ENCODE measurements around the gene PTPN23. TPM values are rescaled to one million over a fixed set of nuclear protein-coding genes. Genes with fewer than 3 reads are reported as not detected.

Gene PTPN23
- total and polyA plus RNA-seq, 4 experiments from 2014 or later: 0.46 to 53.9 (median 27.2) TPM

- H3K9me3 Mint-ChIP-seq: peaks cover 0 to 2% (median 0%) of the 10 kb centered on the region in 8 donors
- H3K36me3 Mint-ChIP-seq: peaks cover 11 to 40% of the 10 kb centered on the region in 2 donors
- Histone ChIP-seq H3K36me3 (ENCODE audit: insufficient read depth, low read length) (peaks cover 60% of the 10 kb centered on the region), H3K9me3 (ENCODE audit: control insufficient read depth in 1 of 2, low read length in 2 of 2) (no peaks in the 10 kb centered on the region), H3K4me3 (ENCODE audit: low read length in 2 of 2) (no peak overlapping the region), H3K27me3 (ENCODE audit: insufficient read depth, low read length) (no peaks in the 10 kb centered on the region), H3K27ac (ENCODE audit: low read depth, low read length) (no peak overlapping the region), H3K4me1 (ENCODE audit: insufficient read depth, low read length) (no peaks in the 10 kb centered on the region)
- intact Hi-C loops (cut with micrococcal nuclease): no loop called here
- H3K4me3 Mint-ChIP-seq: no peak overlapping the region
- peaks cover 0 to 5% (median 1%) of the 10 kb centered on the region in 4 donors for H3K4me1 Mint-ChIP-seq
- H3K27me3 Mint-ChIP-seq: no peaks in the 10 kb centered on the region
- ChIA-PET POLR2A (ENCODE audit: partially characterized antibody) (interaction anchor here (1.0 kb wide), 1 partner anchor 34 kb away, joined by 3 read pairs; no protein-coding TSS in a partner anchor), CTCF (ENCODE audit: partially characterized antibody) (interaction anchor here (1.5 kb wide), 1 partner anchor 12 kb away, joined by 4 read pairs; no protein-coding TSS in a partner anchor)
- no peak overlapping the region for H3K27ac Mint-ChIP-seq
- DNase-seq: no peak
Observed at GRCh38 chr3:47409284-47409683, 28.5 kb downstream of the PTPN23 start.

- no peaks in the 10 kb centered on the region for H3K27me3 ChIP-seq (ENCODE audit: insufficient read depth, low read length)
- peaks cover 65% of the 10 kb centered on the region for H3K36me3 ChIP-seq (ENCODE audit: insufficient read depth, low read length)
- no peaks in the 10 kb centered on the region for H3K9me3 ChIP-seq (ENCODE audit: control insufficient read depth in 1 of 2, low read length in 2 of 2)
- DNase-seq: no peak
- no peaks in the 10 kb centered on the region for H3K4me1 ChIP-seq (ENCODE audit: insufficient read depth, low read length)
- Mint-ChIP-seq H3K9me3 (peaks cover 0 to 2% (median 0%) of the 10 kb centered on the region in 8 donors), H3K27ac (peak overlapping the region in 1 of 7 donors; percentile 53), H3K36me3 (peaks cover 11 to 43% of the 10 kb centered on the region in 2 donors), H3K27me3 (no peaks in the 10 kb centered on the region), H3K4me1 (peaks cover 0 to 5% (median 1%) of the 10 kb centered on the region in 4 donors), H3K4me3 (no peak overlapping the region)
- intact Hi-C loops (cut with micrococcal nuclease): no loop called here
- ChIA-PET CTCF (ENCODE audit: partially characterized antibody) (interaction anchor here (1.5 kb wide), 1 partner anchor 11 kb away, joined by 4 read pairs; no protein-coding TSS in a partner anchor), POLR2A (ENCODE audit: partially characterized antibody) (interaction anchor here (1.0 kb wide), 1 partner anchor 35 kb away, joined by 3 read pairs; no protein-coding TSS in a partner anchor)
- no peak overlapping the region for H3K27ac ChIP-seq (ENCODE audit: low read depth, low read length)
- no peak overlapping the region for H3K4me3 ChIP-seq (ENCODE audit: low read length in 2 of 2)
Observed at GRCh38 chr3:47409688-47410416, 29.0 kb downstream of the PTPN23 start.

- no peak for DNase-seq
- Mint-ChIP-seq H3K9me3 (peaks cover 0 to 2% (median 0%) of the 10 kb centered on the region in 8 donors), H3K4me1 (peaks cover 0 to 5% (median 1%) of the 10 kb centered on the region in 4 donors), H3K27me3 (no peaks in the 10 kb centered on the region), H3K4me3 (no peak overlapping the region), H3K36me3 (peaks cover 11 to 48% of the 10 kb centered on the region in 2 donors), H3K27ac (no peak overlapping the region)
- Histone ChIP-seq H3K27me3 (ENCODE audit: insufficient read depth, low read length) (no peaks in the 10 kb centered on the region), H3K4me1 (ENCODE audit: insufficient read depth, low read length) (no peaks in the 10 kb centered on the region), H3K4me3 (ENCODE audit: low read length in 2 of 2) (no peak overlapping the region), H3K9me3 (ENCODE audit: control insufficient read depth in 1 of 2, low read length in 2 of 2) (no peaks in the 10 kb centered on the region), H3K27ac (ENCODE audit: low read depth, low read length) (no peak overlapping the region), H3K36me3 (ENCODE audit: insufficient read depth, low read length) (peaks cover 71% of the 10 kb centered on the region)
- CTCF ChIA-PET (ENCODE audit: partially characterized antibody): no interaction called here
- POLR2A ChIA-PET (ENCODE audit: partially characterized antibody): no interaction called here
- intact Hi-C loops (cut with micrococcal nuclease): no loop called here
Observed at GRCh38 chr3:47410417-47410720, 29.5 kb downstream of the PTPN23 start.

- intact Hi-C loops (cut with micrococcal nuclease): no loop called here
- ChIA-PET CTCF (ENCODE audit: partially characterized antibody) (interaction anchor here (1.0 kb wide), 1 partner anchor 12 kb away, joined by 3 read pairs; no protein-coding TSS in a partner anchor), POLR2A (ENCODE audit: partially characterized antibody) (no interaction called here)
- no peaks in the 10 kb centered on the region for H3K9me3 ChIP-seq (ENCODE audit: control insufficient read depth in 1 of 2, low read length in 2 of 2)
- H3K4me3 Mint-ChIP-seq: no peak overlapping the region
- H3K36me3 ChIP-seq (ENCODE audit: insufficient read depth, low read length): peaks cover 66% of the 10 kb centered on the region
- DNase-seq: no peak
- H3K27ac Mint-ChIP-seq: peak overlapping the region in 1 of 7 donors; percentile 42
- peaks cover 18 to 52% of the 10 kb centered on the region in 2 donors for H3K36me3 Mint-ChIP-seq
- H3K4me1 ChIP-seq (ENCODE audit: insufficient read depth, low read length): no peaks in the 10 kb centered on the region
- H3K4me3 ChIP-seq (ENCODE audit: low read length in 2 of 2): no peak overlapping the region
- H3K9me3 Mint-ChIP-seq: no peaks in the 10 kb centered on the region
- no peaks in the 10 kb centered on the region for H3K27me3 ChIP-seq (ENCODE audit: insufficient read depth, low read length)
- no peaks in the 10 kb centered on the region for H3K27me3 Mint-ChIP-seq
- peaks cover 0 to 5% (median 1%) of the 10 kb centered on the region in 4 donors for H3K4me1 Mint-ChIP-seq
- no peak overlapping the region for H3K27ac ChIP-seq (ENCODE audit: low read depth, low read length)
Observed at GRCh38 chr3:47410801-47411646, 30.2 kb downstream of the PTPN23 start.

GRCh38 chr3:47411696-47412452 is 31.1 kb downstream of the PTPN23 start:
- H3K36me3 ChIP-seq (ENCODE audit: insufficient read depth, low read length): peaks cover 65% of the 10 kb centered on the region
- H3K27me3 ChIP-seq (ENCODE audit: insufficient read depth, low read length): no peaks in the 10 kb centered on the region
- no peaks in the 10 kb centered on the region for H3K9me3 ChIP-seq (ENCODE audit: control insufficient read depth in 1 of 2, low read length in 2 of 2)
- H3K36me3 Mint-ChIP-seq: peaks cover 19 to 53% of the 10 kb centered on the region in 2 donors
- H3K4me3 Mint-ChIP-seq: no peak overlapping the region
- H3K27ac Mint-ChIP-seq: no peak overlapping the region
- H3K4me1 ChIP-seq (ENCODE audit: insufficient read depth, low read length): no peaks in the 10 kb centered on the region
- intact Hi-C loops (cut with micrococcal nuclease): no loop called here
- DNase-seq: no peak
- H3K9me3 Mint-ChIP-seq: no peaks in the 10 kb centered on the region
- no peak overlapping the region for H3K27ac ChIP-seq (ENCODE audit: low read depth, low read length)
- peaks cover 0 to 5% (median 1%) of the 10 kb centered on the region in 4 donors for H3K4me1 Mint-ChIP-seq
- H3K4me3 ChIP-seq (ENCODE audit: low read length in 2 of 2): no peak overlapping the region
- ChIA-PET CTCF (ENCODE audit: partially characterized antibody) (interaction anchor here (1.0 to 1.2 kb wide), 2 partner anchors 10 to 12 kb away, joined by 3 to 6 read pairs; no protein-coding TSS in a partner anchor), POLR2A (ENCODE audit: partially characterized antibody) (no interaction called here)
- H3K27me3 Mint-ChIP-seq: no peaks in the 10 kb centered on the region

GRCh38 chr3:47412453-47412756 is 31.6 kb downstream of the PTPN23 start:
- DNase-seq: no peak
- ChIA-PET POLR2A (ENCODE audit: partially characterized antibody) (no interaction called here), CTCF (ENCODE audit: partially characterized antibody) (interaction anchor here (1.2 kb wide), 1 partner anchor 9 kb away, joined by 6 read pairs; no protein-coding TSS in a partner anchor)
- Mint-ChIP-seq H3K4me1 (peaks cover 0 to 5% (median 1%) of the 10 kb centered on the region in 4 donors), H3K27ac (no peak overlapping the region), H3K27me3 (no peaks in the 10 kb centered on the region), H3K9me3 (no peaks in the 10 kb centered on the region), H3K36me3 (peaks cover 19 to 52% of the 10 kb centered on the region in 2 donors), H3K4me3 (no peak overlapping the region)
- no peak overlapping the region for H3K27ac ChIP-seq (ENCODE audit: low read depth, low read length)
- no peaks in the 10 kb centered on the region for H3K9me3 ChIP-seq (ENCODE audit: control insufficient read depth in 1 of 2, low read length in 2 of 2)
- peaks cover 60% of the 10 kb centered on the region for H3K36me3 ChIP-seq (ENCODE audit: insufficient read depth, low read length)
- H3K27me3 ChIP-seq (ENCODE audit: insufficient read depth, low read length): no peaks in the 10 kb centered on the region
- H3K4me1 ChIP-seq (ENCODE audit: insufficient read depth, low read length): no peaks in the 10 kb centered on the region
- intact Hi-C loops (cut with micrococcal nuclease): no loop called here
- H3K4me3 ChIP-seq (ENCODE audit: low read length in 2 of 2): no peak overlapping the region
